Right lobe of liver (tissue), 6 donors: ENCODE measurements around the gene CUBN. TPM values are rescaled to one million over a fixed set of nuclear protein-coding genes. Genes with fewer than 3 reads are reported as not detected.

Experiments used
- ATAC-seq, 4 donors: fragments of 200-7000 bp; cut with Tn5 transposase; one replicate each; pipeline ENCODE4 v1.9.1; 2020; ENCODE audit warnings: mild to moderate bottlenecking in 4 of 4, moderate library complexity in 4 of 4
- DNase-seq, 3 donors: peaks; one replicate each; pipeline ENCODE4 v3.0.0-alpha.2; 2020
- H3K27ac ChIP-seq, 3 donors: fragments of 200-600 bp; one replicate each; pipeline ENCODE4 v1.8.0; 2022
- H3K27me3 ChIP-seq, 2 donors: fragments of 200-600 bp; one replicate each; pipeline ENCODE4 v1.8.0; 2022
- H3K36me3 ChIP-seq, 4 donors: fragments of 200-600 bp; sonication (generic) in 1 of 4; one replicate each; pipeline versions ENCODE4 v1.5.1 to v1.8.0; 2017 to 2022; ENCODE audit warnings: control low read depth in 1 of 4
- H3K4me1 ChIP-seq, 4 donors: fragments of 200-600 bp; sonication (generic) in 1 of 4; one replicate each; pipeline versions ENCODE4 v1.5.1 to v1.8.0; 2017 to 2022; ENCODE audit warnings: control low read depth in 1 of 4
- H3K4me3 ChIP-seq, 3 donors: fragments of 200-600 bp; one replicate each; pipeline ENCODE4 v1.8.0; 2022
- H3K9me3 ChIP-seq, 4 donors: fragments of 200-600 bp; sonication (generic) in 1 of 4; one replicate each; pipeline versions ENCODE4 v1.5.1 to v1.8.0; 2017 to 2022; ENCODE audit warnings: control low read depth in 1 of 4
- POLR2A ChIP-seq: fragments of 450-650 bp; IDR thresholded peaks from one replicate; pipeline ENCODE4 v1.6.1; 2017; ENCODE audit warnings: antibody characterized with exemption, mild to moderate bottlenecking
- WGBS: methylation state at CpG from one replicate; pipeline ENCODE4 v1.1.6; 2018; ENCODE audit warnings: low coverage, low lambda C conversion rate; ENCODE audit not compliant: insufficient coverage; ENCODE audit errors: missing lambda C conversion rate; 5-methylcytosine and 5-hydroxymethylcytosine counted together
- intact Hi-C, 2 donors: fragments of 100-400 bp; cut with DNase I; formaldehyde crosslinking; loops; one replicate each; pipeline versions ENCODE4 v1.11.2 to v1.14.1; 2022
- total RNA-seq, 6 experiments: library from RNA; depleted of rRNA in 2 of 6; stranded (reverse); fragments of >200 nt in 2 of 6; fragmentation: NEBNext Ultra II Directional in 3 of 6; extraction: Animal tissue kit (Norgen Biotek cat#: 25700) in 3 of 6; gene quantifications; one replicate each; pipeline versions ENCODE4 v1.1.0 to v1.2.4, GENCODE V29; 2016 to 2023
- TF ChIP-seq, protein P1 (sequence below), 4 donors: fragments of 200-600 bp in 3 of 4; fragments of 450-650 bp in 1 of 4; IDR thresholded peaks; one replicate each; pipeline versions ENCODE4 v1.5.1 to v1.8.0; 2016 to 2022; ENCODE audit warnings: antibody characterized with exemption in 4 of 4, mild to moderate bottlenecking in 2 of 4
- donor health status: DM: no; HTN: yes; CAD: no.
- donor health status: DM: no; HTN: no; CAD: no.
- donor health status: DM: no; HTN: no; CAD: no.
- donor health status: DM: no; HTN: yes; CAD: no.
- donor health status: DM: no; HTN: yes; CAD: no.

CUBN gene
- total RNA-seq, 6 experiments from 2014 or later, result 0.07 to 0.74 (median 0.27) TPM

GRCh38 chr10:16809074-16809718 lies 320.4 kb downstream of the CUBN start:
- TF ChIP-seq POLR2A, result no peak
- TF ChIP-seq, protein P1, sequence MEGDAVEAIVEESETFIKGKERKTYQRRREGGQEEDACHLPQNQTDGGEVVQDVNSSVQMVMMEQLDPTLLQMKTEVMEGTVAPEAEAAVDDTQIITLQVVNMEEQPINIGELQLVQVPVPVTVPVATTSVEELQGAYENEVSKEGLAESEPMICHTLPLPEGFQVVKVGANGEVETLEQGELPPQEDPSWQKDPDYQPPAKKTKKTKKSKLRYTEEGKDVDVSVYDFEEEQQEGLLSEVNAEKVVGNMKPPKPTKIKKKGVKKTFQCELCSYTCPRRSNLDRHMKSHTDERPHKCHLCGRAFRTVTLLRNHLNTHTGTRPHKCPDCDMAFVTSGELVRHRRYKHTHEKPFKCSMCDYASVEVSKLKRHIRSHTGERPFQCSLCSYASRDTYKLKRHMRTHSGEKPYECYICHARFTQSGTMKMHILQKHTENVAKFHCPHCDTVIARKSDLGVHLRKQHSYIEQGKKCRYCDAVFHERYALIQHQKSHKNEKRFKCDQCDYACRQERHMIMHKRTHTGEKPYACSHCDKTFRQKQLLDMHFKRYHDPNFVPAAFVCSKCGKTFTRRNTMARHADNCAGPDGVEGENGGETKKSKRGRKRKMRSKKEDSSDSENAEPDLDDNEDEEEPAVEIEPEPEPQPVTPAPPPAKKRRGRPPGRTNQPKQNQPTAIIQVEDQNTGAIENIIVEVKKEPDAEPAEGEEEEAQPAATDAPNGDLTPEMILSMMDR (IDR thresholded peaks at IDR 0.05), result peak; percentile 30 to 53 (median 44)
- H3K4me3 ChIP-seq, result no peak overlapping the region
- 22% methylated on average over 2 of the region's 6 CpGs for WGBS
- no peak overlapping the region for H3K27ac ChIP-seq
- ATAC-seq (peak; percentile 71 to 80 (median 75)), DNase-seq (peak in 1 of 3 donors; percentile 35)
- intact Hi-C loops, result no loop called here
- H3K36me3 ChIP-seq, result no peaks in the 10 kb centered on the region
- H3K4me1 ChIP-seq, result no peaks in the 10 kb centered on the region
- no peaks in the 10 kb centered on the region for H3K27me3 ChIP-seq
- H3K9me3 ChIP-seq, result no peaks in the 10 kb centered on the region

DNA sequence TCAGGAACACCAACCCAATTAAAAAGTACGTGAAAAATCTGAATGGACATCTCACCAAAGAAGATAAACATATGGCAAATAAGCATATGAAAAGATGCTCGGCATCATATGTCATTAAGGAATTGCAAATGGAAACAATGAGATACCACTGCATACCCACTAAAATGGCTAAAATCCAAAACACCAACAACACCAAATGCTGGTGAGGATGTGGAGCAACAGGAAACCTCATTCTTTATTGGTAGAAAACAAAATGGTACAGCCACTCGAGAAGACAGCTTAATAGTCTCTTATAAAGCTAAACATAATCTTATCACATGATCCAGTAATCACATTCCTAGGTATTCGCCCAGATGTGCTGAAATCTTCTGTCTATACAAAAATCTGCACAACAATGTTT lies 325.5 kb downstream of the CUBN start:
- no peak for TF ChIP-seq POLR2A
- TF ChIP-seq, protein P1 (IDR thresholded peaks at IDR 0.05), result no peak
- ATAC-seq (no peak), DNase-seq (no peak)
- Histone ChIP-seq H3K36me3 (no peaks in the 10 kb centered on the region), H3K9me3 (no peaks in the 10 kb centered on the region), H3K4me1 (no peaks in the 10 kb centered on the region), H3K4me3 (no peak overlapping the region), H3K27ac (no peak overlapping the region), H3K27me3 (no peaks in the 10 kb centered on the region)
- WGBS, result 92% methylated on average over 4 of the region's 4 CpGs
- intact Hi-C loops, result no loop called here

GRCh38 chr10:16803464-16803863 lies 326.1 kb downstream of the CUBN start:
- no peak for ATAC-seq
- 49% methylated on average over 2 of the region's 2 CpGs for WGBS
- DNase-seq, result no peak
- no peak overlapping the region for H3K4me3 ChIP-seq
- no peaks in the 10 kb centered on the region for H3K4me1 ChIP-seq
- no peaks in the 10 kb centered on the region for H3K27me3 ChIP-seq
- H3K9me3 ChIP-seq, result no peaks in the 10 kb centered on the region
- intact Hi-C loops, result no loop called here
- H3K27ac ChIP-seq, result no peak overlapping the region
- TF ChIP-seq, protein P1 (IDR thresholded peaks at IDR 0.05), result no peak
- TF ChIP-seq POLR2A, result no peak
- no peaks in the 10 kb centered on the region for H3K36me3 ChIP-seq

GRCh38 chr10:16799621-16800020 lies 330.0 kb downstream of the CUBN start:
- H3K27me3 ChIP-seq, result no peaks in the 10 kb centered on the region
- no peak overlapping the region for H3K4me3 ChIP-seq
- H3K9me3 ChIP-seq, result no peaks in the 10 kb centered on the region
- TF ChIP-seq POLR2A, result no peak
- TF ChIP-seq, protein P1 (IDR thresholded peaks at IDR 0.05), result no peak
- intact Hi-C loops, result no loop called here
- DNase-seq (no peak), ATAC-seq (no peak)
- no peaks in the 10 kb centered on the region for H3K36me3 ChIP-seq
- no peaks in the 10 kb centered on the region for H3K4me1 ChIP-seq
- no peak overlapping the region for H3K27ac ChIP-seq
- WGBS, result 82% methylated on average over 7 of the region's 8 CpGs
